ENCODE measurements around the gene MBTD1.
"Not testable (repeated sequence)": the region's sequence is repeated elsewhere in the genome, so short reads cannot be mapped to it uniquely, and the experiment has no call there.

Gene MBTD1

DNA sequence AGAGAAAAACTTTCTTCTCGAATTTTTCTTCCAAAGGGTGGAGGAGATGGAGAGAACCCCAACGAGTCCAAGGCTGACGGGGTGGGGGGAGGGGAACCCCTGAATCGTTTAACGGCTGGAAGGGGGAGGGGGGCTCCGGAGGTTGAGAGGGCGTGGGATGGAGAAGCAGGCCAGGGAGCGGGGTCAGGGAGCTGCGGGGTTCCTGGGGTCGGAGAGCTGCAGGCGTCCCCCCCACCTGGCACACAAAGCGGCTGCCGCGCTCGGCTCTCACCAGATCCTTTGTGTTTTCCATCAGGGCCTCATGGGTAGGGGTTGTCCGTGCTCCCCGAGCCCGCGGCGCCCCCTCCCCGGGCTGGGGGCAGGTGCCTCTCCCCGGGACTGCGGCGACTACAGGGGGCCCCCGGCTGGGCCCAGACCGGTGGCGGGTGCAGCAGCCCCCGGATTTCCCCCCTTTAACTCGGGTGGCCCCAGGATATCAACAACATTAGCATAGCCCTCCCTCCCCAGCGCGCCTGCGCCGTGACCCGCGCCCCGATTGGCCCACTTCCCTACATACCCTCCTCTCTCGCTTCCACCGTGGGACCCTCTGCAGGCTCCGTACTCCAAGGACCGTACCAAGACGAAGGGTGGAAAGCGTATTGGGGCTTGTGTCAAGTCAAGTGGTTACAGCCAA lies at the start of gene MBTD1:
TSS of gene MBTD1 (minus strand) at position 486 of the 673 bp plus-strand sequence. CDS start 34,888 bp downstream, outside the sequence.
- Mint-ChIP-seq H3K9me3 (no peaks in the 10 kb centered on the region), H3K4me3 (peak within 1 kb of the TSS; percentile 72), H3K27ac (peak within 1 kb of the TSS; percentile 98), H3K4me1 (peaks cover 49% of the 10 kb centered on the region), H3K36me3 (peaks cover 83% of the 10 kb centered on the region)
- DNase-seq (ENCODE audit: low spot score in 2 of 2): peak in 1 of 2 donors; percentile 84
- ATAC-seq: peak; percentile 93

DNA sequence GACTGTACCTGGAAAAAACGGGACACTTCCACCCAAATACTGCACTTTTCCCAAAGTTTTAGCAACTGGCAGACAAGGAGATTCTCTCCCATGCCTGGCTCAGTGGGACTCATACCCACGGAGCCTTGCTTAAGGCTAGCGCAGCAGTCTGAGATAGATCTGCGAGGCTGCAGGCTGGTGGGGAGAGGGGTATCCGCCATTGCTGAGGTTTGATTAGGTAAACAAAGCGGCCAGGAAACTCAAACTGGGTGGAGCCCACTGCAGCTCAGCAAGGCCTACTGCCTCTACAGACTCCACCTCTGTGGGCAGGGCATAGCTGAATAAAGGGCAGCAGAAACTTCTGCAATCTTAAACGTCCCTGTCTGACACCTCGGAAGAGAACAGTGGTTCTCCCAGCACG lies 45.3 kb upstream of the MBTD1 start:
- no peak overlapping the region for H3K4me3 Mint-ChIP-seq
- DNase-seq (ENCODE audit: low spot score in 2 of 2) (no peak), ATAC-seq (no peak)
- peaks cover 8% of the 10 kb centered on the region for H3K9me3 Mint-ChIP-seq
- no peak overlapping the region for H3K27ac Mint-ChIP-seq
- H3K4me1 Mint-ChIP-seq: no peaks in the 10 kb centered on the region
- H3K36me3 Mint-ChIP-seq: no peaks in the 10 kb centered on the region

DNA sequence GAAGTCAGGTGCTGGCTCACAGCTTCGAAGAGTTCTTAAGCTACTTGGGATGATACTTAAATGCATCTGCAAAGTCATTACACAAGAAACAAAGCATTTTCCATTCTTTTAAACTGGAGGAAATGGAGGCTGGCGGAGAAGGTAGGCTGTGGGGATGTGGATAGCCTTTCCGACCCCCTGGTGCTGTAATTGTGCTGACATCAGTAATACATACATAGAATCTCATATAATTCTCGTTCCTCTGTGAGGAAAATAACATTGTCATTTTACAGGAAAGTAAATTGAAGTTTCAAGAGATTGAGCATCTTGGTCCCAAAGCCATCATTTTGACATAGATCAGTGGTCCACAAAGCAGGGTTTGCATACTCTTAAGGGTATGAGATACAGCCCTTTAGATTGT lies 40.0 kb upstream of the MBTD1 start:
- DNase-seq (ENCODE audit: low spot score in 2 of 2) (no peak), ATAC-seq (no peak)
- H3K4me3 Mint-ChIP-seq: no peak overlapping the region
- peak overlapping the region; percentile 41 for H3K27ac Mint-ChIP-seq
- H3K36me3 Mint-ChIP-seq: peaks cover 30% of the 10 kb centered on the region
- H3K4me1 Mint-ChIP-seq: no peaks in the 10 kb centered on the region
- H3K9me3 Mint-ChIP-seq: no peaks in the 10 kb centered on the region

DNA sequence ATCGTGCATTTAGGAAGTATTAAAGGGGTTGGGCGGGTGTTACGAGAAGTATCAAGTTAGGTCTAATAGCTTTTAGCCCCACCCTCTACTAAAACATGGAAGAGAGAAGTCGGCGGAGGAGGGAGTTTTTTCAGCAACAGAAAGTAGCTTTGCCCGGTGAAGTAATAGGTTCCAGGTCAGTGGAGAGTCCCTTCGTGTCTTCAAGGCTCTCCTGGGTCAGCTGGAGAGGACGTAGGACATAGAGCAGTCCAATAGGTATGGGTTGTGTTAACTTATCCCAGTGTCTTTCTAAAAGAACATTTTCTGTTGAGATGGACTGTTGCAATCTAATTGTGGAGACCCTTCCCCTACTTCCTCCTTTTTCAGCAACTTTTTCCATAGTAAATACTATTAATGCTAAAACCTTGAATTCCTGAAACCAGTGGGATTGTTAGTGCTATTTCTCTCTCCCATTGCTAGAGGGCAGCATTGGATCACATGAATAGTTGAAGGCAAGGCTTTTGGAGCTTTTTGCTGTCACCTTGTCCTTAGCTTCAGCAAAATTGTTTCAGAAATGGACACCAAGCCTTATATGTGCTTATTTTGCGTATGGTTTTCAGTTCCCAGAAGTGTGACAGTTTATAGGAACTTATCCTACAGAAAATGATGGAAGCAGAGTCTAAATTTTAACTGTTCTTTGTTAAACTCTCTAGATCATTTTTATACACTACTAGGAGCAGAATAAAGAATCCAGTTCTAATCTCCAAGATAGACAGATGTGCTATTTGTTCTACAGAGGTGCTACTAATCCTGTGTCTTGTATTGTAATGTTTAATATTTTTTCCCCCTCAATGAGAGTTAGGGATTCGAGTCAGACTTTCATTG lies 38.9 kb upstream of the MBTD1 start:
- Mint-ChIP-seq H3K36me3 (peaks cover 41% of the 10 kb centered on the region), H3K4me1 (no peaks in the 10 kb centered on the region), H3K4me3 (no peak overlapping the region), H3K27ac (no peak overlapping the region), H3K9me3 (no peaks in the 10 kb centered on the region)
- DNase-seq (ENCODE audit: low spot score in 2 of 2): no peak
- ATAC-seq: no peak

DNA sequence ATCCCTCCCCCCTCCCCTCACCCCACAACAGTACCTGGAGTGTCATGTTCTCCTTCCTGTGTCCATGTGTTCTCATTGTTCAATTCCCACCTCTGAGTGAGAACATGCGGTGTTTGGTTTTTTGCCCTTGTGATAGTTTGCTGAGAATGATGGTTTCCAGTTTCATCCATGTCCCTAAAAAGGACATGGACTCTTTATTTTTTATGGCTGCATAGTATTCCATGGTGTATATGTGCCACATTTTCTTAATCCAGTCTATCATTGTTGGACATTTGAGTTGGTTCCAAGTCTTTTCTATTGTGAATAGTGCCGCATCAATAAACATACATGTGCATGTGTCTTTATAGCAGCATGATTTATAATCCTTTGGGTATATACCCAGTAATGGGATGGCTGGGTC lies 34.5 kb upstream of the MBTD1 start:
- H3K9me3 Mint-ChIP-seq; ATAC-seq; H3K4me1 Mint-ChIP-seq; H3K27ac Mint-ChIP-seq; H3K4me3 Mint-ChIP-seq; DNase-seq (ENCODE audit: low spot score in 2 of 2): not testable (repeated sequence)
- H3K36me3 Mint-ChIP-seq: peaks cover 85% of the 10 kb centered on the region

DNA sequence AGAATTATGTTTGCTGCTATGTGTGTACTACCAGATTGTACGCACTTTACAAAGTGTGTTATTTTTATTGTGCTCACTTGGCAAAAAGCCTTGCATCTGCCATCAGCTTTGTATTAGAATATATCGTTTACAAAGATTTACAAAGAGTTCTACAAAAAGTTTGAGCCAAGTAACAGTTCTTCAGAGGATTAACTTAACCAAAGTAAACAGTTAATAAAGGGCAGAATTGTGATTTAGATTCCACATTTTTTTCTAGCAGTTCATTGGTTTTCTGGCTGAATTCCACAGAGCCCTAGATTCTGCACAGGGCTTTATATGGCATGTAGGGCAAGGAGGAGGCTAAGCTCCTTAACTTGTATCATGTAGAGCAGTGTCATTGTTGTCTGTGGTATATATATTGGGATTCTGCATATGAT lies 29.9 kb upstream of the MBTD1 start:
- H3K4me3 Mint-ChIP-seq: no peak overlapping the region
- no peak for DNase-seq (ENCODE audit: low spot score in 2 of 2)
- peak overlapping the region; percentile 8 for H3K27ac Mint-ChIP-seq
- no peak for ATAC-seq
- peaks cover 14% of the 10 kb centered on the region for H3K4me1 Mint-ChIP-seq
- no peaks in the 10 kb centered on the region for H3K9me3 Mint-ChIP-seq
- peaks cover 100% of the 10 kb centered on the region for H3K36me3 Mint-ChIP-seq

DNA sequence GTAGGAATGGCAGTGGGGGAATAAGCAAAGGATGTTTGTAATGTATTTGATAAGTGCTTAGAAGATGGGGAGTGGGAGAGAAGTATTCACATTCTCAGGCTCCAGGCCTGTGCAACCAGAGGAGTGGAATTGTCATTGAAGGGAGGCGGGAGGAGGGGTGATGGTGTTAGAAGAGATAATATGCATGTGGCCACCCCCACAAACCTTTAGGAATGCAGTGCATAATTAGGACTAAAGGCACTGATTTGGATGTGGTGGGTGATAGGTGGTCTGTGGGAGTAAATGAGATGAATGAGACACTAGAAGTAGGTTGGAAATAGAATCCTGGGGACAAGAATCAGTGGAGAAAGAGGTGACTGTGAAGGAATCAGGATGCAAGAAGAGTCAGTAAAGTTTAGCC lies 27.6 kb upstream of the MBTD1 start:
- no peak for DNase-seq (ENCODE audit: low spot score in 2 of 2)
- Mint-ChIP-seq H3K9me3 (no peaks in the 10 kb centered on the region), H3K36me3 (peaks cover 100% of the 10 kb centered on the region), H3K27ac (peak overlapping the region; percentile 2), H3K4me3 (no peak overlapping the region), H3K4me1 (peaks cover 14% of the 10 kb centered on the region)
- no peak for ATAC-seq

DNA sequence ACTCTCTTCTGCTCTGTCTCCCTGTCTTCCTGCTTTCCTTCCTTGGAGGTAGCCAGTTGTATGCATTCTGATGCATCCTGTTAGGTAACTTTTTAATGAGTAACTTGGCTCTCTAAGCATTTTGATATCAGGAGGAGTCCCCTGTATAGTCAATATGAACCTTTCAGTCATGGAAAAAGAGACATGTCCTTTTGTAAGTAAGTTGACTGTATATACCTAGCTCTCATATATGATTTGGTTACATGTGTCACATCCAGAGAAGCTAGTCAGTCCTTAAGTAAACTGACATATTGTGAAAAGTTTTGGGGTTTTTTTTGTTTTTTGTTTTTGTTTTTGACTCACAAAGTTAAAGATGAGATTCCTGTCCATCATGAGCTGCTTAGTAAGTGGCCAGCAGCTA lies 19.3 kb upstream of the MBTD1 start:
- no peak for DNase-seq (ENCODE audit: low spot score in 2 of 2)
- no peaks in the 10 kb centered on the region for H3K4me1 Mint-ChIP-seq
- no peak overlapping the region for H3K4me3 Mint-ChIP-seq
- peaks cover 100% of the 10 kb centered on the region for H3K36me3 Mint-ChIP-seq
- ATAC-seq: peak; percentile 93
- H3K27ac Mint-ChIP-seq: peak overlapping the region; percentile 70
- no peaks in the 10 kb centered on the region for H3K9me3 Mint-ChIP-seq

DNA sequence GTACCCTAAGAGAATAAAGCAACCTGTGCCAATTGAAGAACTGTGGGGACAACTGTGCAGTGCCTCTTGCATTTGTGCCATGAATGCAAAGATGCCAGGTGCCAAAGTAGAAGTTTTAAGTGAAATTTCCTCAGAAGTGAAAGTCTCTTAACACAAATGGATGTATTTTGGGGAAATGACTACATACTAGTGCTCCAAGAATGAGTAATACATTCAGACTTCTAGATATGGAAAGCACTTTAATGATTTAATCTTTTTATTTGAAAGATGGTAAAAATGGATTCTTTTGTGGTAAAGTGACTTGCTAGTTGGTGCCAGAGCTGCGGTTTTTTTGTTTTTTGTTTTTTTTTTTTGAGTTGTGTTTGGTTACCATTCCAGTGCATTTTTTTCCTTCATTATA lies 15.5 kb upstream of the MBTD1 start:
- Mint-ChIP-seq H3K4me1 (peaks cover 6% of the 10 kb centered on the region), H3K4me3 (no peak overlapping the region), H3K36me3 (peaks cover 100% of the 10 kb centered on the region), H3K27ac (no peak overlapping the region), H3K9me3 (no peaks in the 10 kb centered on the region)
- DNase-seq (ENCODE audit: low spot score in 2 of 2): no peak
- ATAC-seq: no peak

DNA sequence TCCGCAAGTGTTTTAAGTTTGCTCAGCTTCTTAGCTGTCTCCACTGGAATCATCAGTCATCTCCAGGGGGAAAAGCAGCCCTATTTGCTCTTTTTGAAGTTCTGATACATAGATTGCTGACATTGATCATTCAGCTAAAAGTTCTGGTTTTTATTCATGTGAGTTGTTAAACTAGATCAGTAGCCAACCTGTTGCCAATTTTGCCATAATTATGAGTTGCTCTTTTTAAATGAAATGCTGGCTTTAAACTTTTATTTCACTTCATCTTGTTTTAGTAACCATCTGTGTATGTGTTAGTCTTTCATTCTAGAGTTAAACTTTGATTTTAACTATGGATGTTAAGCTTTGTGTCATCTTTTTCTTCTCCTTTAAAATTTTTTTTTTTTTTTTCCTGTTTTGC lies 13.0 kb upstream of the MBTD1 start:
- no peaks in the 10 kb centered on the region for H3K9me3 Mint-ChIP-seq
- ATAC-seq (no peak), DNase-seq (ENCODE audit: low spot score in 2 of 2) (no peak)
- peak overlapping the region; percentile 32 for H3K27ac Mint-ChIP-seq
- H3K4me1 Mint-ChIP-seq: peaks cover 9% of the 10 kb centered on the region
- H3K4me3 Mint-ChIP-seq: no peak overlapping the region
- peaks cover 100% of the 10 kb centered on the region for H3K36me3 Mint-ChIP-seq

DNA sequence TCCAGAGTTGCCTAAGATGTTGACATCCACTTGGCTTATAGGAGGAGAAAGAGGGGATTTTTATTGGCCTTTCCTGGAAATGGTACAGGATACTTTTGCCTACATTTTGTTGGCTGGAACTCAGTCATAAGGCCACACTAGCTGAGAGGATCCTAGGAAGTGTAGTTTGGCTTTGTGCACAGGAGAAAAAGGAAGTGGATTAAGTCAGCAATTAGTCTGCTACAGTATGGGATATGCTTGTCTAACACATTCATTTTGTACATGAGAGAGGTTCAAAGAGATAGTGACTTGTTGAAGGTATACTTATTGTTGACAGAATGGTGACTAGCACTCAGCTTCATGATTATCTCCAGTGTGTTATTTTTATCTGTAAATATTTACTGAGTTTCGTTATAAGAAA lies 10.8 kb upstream of the MBTD1 start:
- Mint-ChIP-seq H3K36me3 (peaks cover 100% of the 10 kb centered on the region), H3K27ac (peak overlapping the region; percentile 8), H3K4me1 (peaks cover 22% of the 10 kb centered on the region), H3K4me3 (no peak overlapping the region), H3K9me3 (no peaks in the 10 kb centered on the region)
- ATAC-seq (no peak), DNase-seq (ENCODE audit: low spot score in 2 of 2) (no peak)

DNA sequence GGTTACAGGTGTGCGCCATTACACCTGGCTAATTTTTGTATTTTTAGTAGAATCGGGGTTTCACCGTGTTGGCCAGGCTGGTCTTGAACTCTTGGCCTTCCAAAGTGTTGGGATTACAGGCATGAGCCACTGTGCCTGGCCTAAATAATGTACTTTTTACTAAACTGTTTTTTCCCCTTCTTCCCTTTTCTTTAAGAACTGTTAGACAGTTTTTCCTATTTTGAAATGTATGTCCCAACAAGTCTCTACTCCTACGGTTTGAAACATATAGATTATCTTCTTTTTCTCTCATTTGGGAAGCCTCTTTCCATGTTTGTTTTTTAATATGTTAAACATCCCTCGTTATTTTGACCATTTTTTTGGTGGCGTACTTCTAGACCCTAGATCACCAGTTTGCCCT lies 10.1 kb upstream of the MBTD1 start:
- peaks cover 100% of the 10 kb centered on the region for H3K36me3 Mint-ChIP-seq
- no peak overlapping the region for H3K27ac Mint-ChIP-seq
- DNase-seq (ENCODE audit: low spot score in 2 of 2) (no peak), ATAC-seq (no peak)
- H3K9me3 Mint-ChIP-seq: no peaks in the 10 kb centered on the region
- peaks cover 23% of the 10 kb centered on the region for H3K4me1 Mint-ChIP-seq
- no peak overlapping the region for H3K4me3 Mint-ChIP-seq

DNA sequence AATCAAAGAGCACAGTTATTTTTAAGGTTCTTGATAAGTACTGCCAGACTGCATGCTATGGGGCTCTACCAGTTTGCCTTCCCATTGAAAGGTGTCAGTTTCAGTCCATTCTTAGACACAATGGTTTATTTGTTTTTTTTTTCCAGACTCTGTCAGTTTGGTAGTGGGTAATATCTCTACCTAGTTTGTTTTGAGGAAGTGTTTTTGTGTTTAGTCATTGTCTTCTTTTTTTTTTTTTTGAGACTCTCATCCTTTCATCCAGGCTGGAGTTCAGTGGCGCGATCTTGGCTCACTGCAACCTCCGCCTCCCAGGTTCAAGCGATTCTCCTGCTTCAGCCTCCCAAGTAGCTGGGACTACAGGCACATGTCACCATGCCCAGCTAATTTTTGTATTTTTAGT lies 4.6 kb upstream of the MBTD1 start:
- Mint-ChIP-seq H3K36me3 (peaks cover 92% of the 10 kb centered on the region), H3K4me1 (peaks cover 37% of the 10 kb centered on the region), H3K27ac (peak overlapping the region; percentile 48)
- not testable (repeated sequence) for H3K4me3 Mint-ChIP-seq; H3K9me3 Mint-ChIP-seq; ATAC-seq; DNase-seq (ENCODE audit: low spot score in 2 of 2)

DNA sequence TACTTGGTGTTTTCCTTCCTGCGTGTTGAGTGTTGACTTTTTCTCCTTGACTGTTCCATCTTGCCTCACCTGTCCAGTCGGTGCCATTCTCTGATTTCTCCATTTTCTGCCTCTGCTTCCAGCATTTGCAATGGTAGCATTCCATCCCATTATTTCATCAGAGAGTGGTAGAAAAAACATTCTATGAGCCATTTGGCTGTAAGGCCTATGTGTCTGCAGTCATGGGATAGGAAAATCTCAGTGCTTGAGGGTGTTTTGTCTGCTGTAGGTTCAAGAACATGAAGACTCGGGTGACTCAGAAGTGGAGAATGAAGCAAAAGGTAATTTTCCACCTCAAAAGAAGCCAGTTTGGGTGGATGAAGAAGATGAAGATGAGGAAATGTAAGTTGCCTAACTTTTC lies 3.2 kb upstream of the MBTD1 start:
- no peaks in the 10 kb centered on the region for H3K9me3 Mint-ChIP-seq
- H3K36me3 Mint-ChIP-seq: peaks cover 89% of the 10 kb centered on the region
- H3K4me3 Mint-ChIP-seq: peak overlapping the region; percentile 72
- DNase-seq (ENCODE audit: low spot score in 2 of 2) (no peak), ATAC-seq (no peak)
- H3K4me1 Mint-ChIP-seq: peaks cover 50% of the 10 kb centered on the region
- H3K27ac Mint-ChIP-seq: no peak overlapping the region

DNA sequence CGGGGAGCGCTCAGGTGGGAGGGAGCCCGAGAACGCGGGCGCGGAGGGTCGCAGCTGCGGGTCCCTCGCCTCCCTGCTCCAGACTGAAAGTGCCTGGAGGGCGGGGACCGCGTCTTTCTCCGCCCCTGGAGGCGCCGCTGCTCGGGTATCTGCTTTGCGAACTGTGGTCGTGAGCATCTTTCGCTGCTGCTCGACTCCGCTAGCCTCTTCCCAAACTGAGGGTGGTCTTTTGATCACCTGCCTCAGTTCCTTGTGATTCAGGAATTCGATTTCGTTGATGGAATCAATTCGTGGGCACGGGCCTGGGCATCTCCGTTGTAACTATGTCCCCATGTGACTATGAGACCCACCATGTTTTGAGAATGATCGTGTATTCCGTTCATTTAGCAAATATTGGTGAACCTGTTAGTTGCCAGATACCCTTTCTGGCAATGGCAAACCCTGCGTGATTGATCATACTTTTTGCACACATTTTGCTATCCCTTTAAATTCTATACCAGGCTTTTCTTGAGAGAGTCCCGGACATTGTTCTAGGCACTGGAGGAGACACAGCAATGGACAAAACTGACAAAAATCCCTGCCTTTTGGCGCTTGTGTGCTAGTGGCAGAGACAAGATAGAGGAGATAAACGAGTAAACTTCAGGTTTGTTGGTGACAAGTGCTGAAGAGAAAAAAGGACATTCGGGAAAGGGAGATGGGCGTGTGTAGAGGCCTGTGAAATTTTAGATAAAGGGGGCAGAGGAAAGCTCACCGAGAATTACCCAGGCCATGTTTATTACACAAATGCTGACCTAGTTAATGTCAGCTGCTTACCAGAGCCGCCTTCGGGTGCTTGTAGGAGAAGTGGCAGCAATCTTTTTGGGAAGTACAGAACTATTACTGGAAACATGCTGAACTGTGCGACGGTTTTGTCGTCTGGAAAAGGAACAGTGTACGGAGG lies 1.4 kb upstream of the MBTD1 start:
- no peaks in the 10 kb centered on the region for H3K9me3 Mint-ChIP-seq
- ATAC-seq (no peak), DNase-seq (ENCODE audit: low spot score in 2 of 2) (no peak)
- H3K4me1 Mint-ChIP-seq: peaks cover 49% of the 10 kb centered on the region
- peaks cover 86% of the 10 kb centered on the region for H3K36me3 Mint-ChIP-seq
- peak overlapping the region; percentile 72 for H3K4me3 Mint-ChIP-seq
- peak overlapping the region; percentile 41 for H3K27ac Mint-ChIP-seq

Data from stimulated activated effector memory CD8-positive, alpha-beta T cell treated with anti-CD3 and anti-CD28 coated beads, Interleukin-12 subunit alpha, Interleukin-12 subunit beta, amount 100 ng/mL, for 72 hours (primary cell).